Activated CD4-positive, CD25-positive, alpha-beta regulatory T cell treated with anti-CD3 and anti-CD28 coated beads, Interleukin-2, amount 50 U/mL, for 16 hours (primary cell): ENCODE data around the gene HDAC4.

Experiments
- DNase-seq: peaks from one replicate; pipeline ENCODE4 v3.0.0-alpha.2; 2020; ENCODE audit warnings: low read depth, low spot score

HDAC4 gene

GRCh38 chr2:239033801-239034560, 366.8 kb downstream of the HDAC4 start:
- DNase-seq: no peak

- DNase-seq: no peak
Measured at GRCh38 chr2:239029958-239030357, 370.9 kb downstream of the HDAC4 start.

GRCh38 chr2:239028253-239028619, 372.6 kb downstream of the HDAC4 start:
- no peak for DNase-seq

GRCh38 chr2:239027391-239028252, 373.2 kb downstream of the HDAC4 start:
- no peak for DNase-seq

- DNase-seq: no peak
Measured at GRCh38 chr2:239026711-239027361, 374.0 kb downstream of the HDAC4 start.

- DNase-seq: no peak
Measured at GRCh38 chr2:239025951-239026461, 374.8 kb downstream of the HDAC4 start.

GRCh38 chr2:239025096-239025801, 375.6 kb downstream of the HDAC4 start:
- no peak for DNase-seq

- DNase-seq: no peak
Measured at GRCh38 chr2:239024226-239024625, 376.6 kb downstream of the HDAC4 start.

- DNase-seq: no peak
Measured at GRCh38 chr2:239022437-239023260, 378.2 kb downstream of the HDAC4 start.

- no peak for DNase-seq
Measured at GRCh38 chr2:239021651-239022436, 379.0 kb downstream of the HDAC4 start.

GRCh38 chr2:239021224-239021623, 379.6 kb downstream of the HDAC4 start:
- DNase-seq: no peak

- DNase-seq: no peak
Measured at GRCh38 chr2:239020541-239021041, 380.2 kb downstream of the HDAC4 start.

- no peak for DNase-seq
Measured at GRCh38 chr2:239019183-239019581, 381.6 kb downstream of the HDAC4 start.

- DNase-seq: no peak
Measured at GRCh38 chr2:239018271-239019182, 382.3 kb downstream of the HDAC4 start.

GRCh38 chr2:239017491-239018098, 383.2 kb downstream of the HDAC4 start:
- DNase-seq: no peak

- DNase-seq: no peak
Measured at GRCh38 chr2:239015901-239016675, 384.7 kb downstream of the HDAC4 start.

GRCh38 chr2:239015218-239015900, 385.5 kb downstream of the HDAC4 start:
- no peak for DNase-seq
